Esophagus squamous epithelium (tissue), 4 donors: ENCODE data around the gene MINDY4.

ENCODE experiments used
- CTCF ChIP-seq, 6 experiments: fragments of 450-650 bp in 4 of 6; fragments of 200-600 bp in 2 of 6; sonication (generic) in 2 of 6; IDR thresholded peaks; one replicate each; pipeline ENCODE4 v1.5.1; 2016 to 2019; ENCODE audit warnings: antibody characterized with exemption in 6 of 6, mild to moderate bottlenecking in 4 of 6, moderate library complexity in 4 of 6
- POLR2A ChIP-seq, 4 donors: fragments of 450-650 bp; IDR thresholded peaks; one replicate each; pipeline ENCODE4 v1.6.1; 2017; ENCODE audit warnings: antibody characterized with exemption in 4 of 4, mild to moderate bottlenecking in 4 of 4, moderate library complexity in 3 of 4

- TF ChIP-seq POLR2A (IDR thresholded peaks at IDR 0.05), result no peak
- TF ChIP-seq CTCF (IDR thresholded peaks at IDR 0.05), result no peak
Measured at GRCh38 chr7:30913821-30914515, 142.8 kb downstream of the MINDY4 start.
